ENCODE results near the gene PAX4. TPM values are rescaled to one million over a fixed set of nuclear protein-coding genes. Genes with fewer than 3 reads are reported as not detected.

Gene PAX4
- total and polyA plus RNA-seq, 2 of the 4 experiments (the other 2 are of a cell fraction): not detected

DNA sequence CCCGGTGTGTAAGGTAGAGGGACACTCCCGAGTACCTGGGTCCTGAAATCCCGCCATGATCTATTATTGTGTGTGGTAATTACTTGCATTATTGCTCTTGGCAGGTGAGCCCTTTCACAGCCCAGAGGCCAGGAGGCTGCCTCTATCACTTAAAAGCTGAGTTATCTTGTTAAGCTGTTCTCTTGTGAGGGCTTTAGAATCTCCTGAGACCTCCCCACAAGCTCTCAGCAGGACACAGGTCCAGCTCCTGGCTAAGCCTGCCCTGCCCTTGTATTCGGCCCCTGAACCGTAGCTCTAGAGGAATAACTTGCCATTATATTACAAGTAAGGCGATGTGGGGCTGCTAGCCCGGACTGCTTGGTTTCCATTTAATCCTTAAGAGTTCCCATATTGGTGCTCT is 48.0 kb upstream of the PAX4 start:
- H4K91ac ChIP-seq (ENCODE audit: insufficient read depth, low read depth, low read length): peak overlapping the region; percentile 62
- no peak for TF ChIP-seq MXI1 (IDR thresholded peaks at IDR 0.05; ENCODE audit: borderline replicate concordance, low read depth, low read length)
- no peak for TF ChIP-seq MAZ (IDR thresholded peaks at IDR 0.05; ENCODE audit: borderline replicate concordance, low read depth, low read length)
- TF ChIP-seq NFE2L2 (IDR thresholded peaks at IDR 0.05; ENCODE audit: low read depth, low read length): no peak
- TF ChIP-seq, protein P1, sequence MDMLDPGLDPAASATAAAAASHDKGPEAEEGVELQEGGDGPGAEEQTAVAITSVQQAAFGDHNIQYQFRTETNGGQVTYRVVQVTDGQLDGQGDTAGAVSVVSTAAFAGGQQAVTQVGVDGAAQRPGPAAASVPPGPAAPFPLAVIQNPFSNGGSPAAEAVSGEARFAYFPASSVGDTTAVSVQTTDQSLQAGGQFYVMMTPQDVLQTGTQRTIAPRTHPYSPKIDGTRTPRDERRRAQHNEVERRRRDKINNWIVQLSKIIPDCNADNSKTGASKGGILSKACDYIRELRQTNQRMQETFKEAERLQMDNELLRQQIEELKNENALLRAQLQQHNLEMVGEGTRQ (IDR thresholded peaks at IDR 0.05; ENCODE audit: low read depth, low read length): no peak
- TF ChIP-seq BHLHE40 (IDR thresholded peaks at IDR 0.05; ENCODE audit: low read depth, low read length): no peak
- no peak for TF ChIP-seq RCOR1 (IDR thresholded peaks at IDR 0.05; ENCODE audit: insufficient replicate concordance, low read length)
- no peak for TF ChIP-seq MAFK (IDR thresholded peaks at IDR 0.05; ENCODE audit: low read depth, low read length)
- TF ChIP-seq SMC3 (IDR thresholded peaks at IDR 0.05; ENCODE audit: low read depth, low read length): no peak
- no peak for TF ChIP-seq RAD21 (IDR thresholded peaks at IDR 0.05; ENCODE audit: low read length)
- no peaks in the 10 kb centered on the region for H3K27me3 ChIP-seq (ENCODE audit: control insufficient read depth, insufficient read depth, low read length)
- H2AK5ac ChIP-seq (ENCODE audit: low read depth, low read length): peak overlapping the region; percentile 42; the same call in 1 of the 2 replicates
- peak overlapping the region; percentile 65; the same call in 2 of the 3 replicates for H2BK15ac ChIP-seq (ENCODE audit: low read depth, low read length)
- dilution Hi-C loops (cut with HindIII; ENCODE audit: low sequenced_read_pairs, unreplicated experiment) (no loop called here), intact Hi-C loops (cut with micrococcal nuclease) (no loop called here), in situ Hi-C loops (cut with MboI; ENCODE audit: low sequenced_read_pairs) (no loop called here)
- BruUV-seq (replicated peaks): no TSS peak
- H4K5ac ChIP-seq (ENCODE audit: low read depth, low read length): no peak overlapping the region
- no peak overlapping the region for H3K4me2 ChIP-seq (ENCODE audit: low read depth, low read length)
- DNase-seq (no peak), ATAC-seq (ENCODE audit: low read depth) (no peak)
- peak overlapping the region; percentile 39; the same call in 1 of the 2 replicates for H3K23ac ChIP-seq (ENCODE audit: low read depth, low read length)
- CTCF ChIA-PET: interaction anchor here (1.0 kb wide), 1 partner anchor 11 kb away, joined by 4 read pairs; no protein-coding TSS in a partner anchor
- peak overlapping the region; percentile 54; the same call in 1 of the 2 replicates for H2BK120ac ChIP-seq (ENCODE audit: low read depth, low read length)
- no peak overlapping the region for H2AFZ ChIP-seq (replicated peaks; ENCODE audit: low read length, poor library complexity)
- peak overlapping the region; percentile 6; the same call in 1 of the 2 replicates for H3K9ac ChIP-seq (ENCODE audit: low read depth, low read length)
- H3K4ac ChIP-seq (ENCODE audit: low read depth, low read length): peak overlapping the region; percentile 72
- H3K9me3 ChIP-seq (ENCODE audit: control insufficient read depth, insufficient read depth, low read length): no peaks in the 10 kb centered on the region
- H4K8ac ChIP-seq (ENCODE audit: low read depth in 2 of 2, low read length in 2 of 2): peak overlapping the region; percentile 59 to 81
- no peak overlapping the region for H3K18ac ChIP-seq (ENCODE audit: low read depth, low read length)
- POLR2A ChIA-PET (ENCODE audit: unreplicated experiment): no interaction called here
- H3K9me1 ChIP-seq (ENCODE audit: insufficient read depth, low read length): peaks cover 12% of the 10 kb centered on the region
- peak overlapping the region; percentile 98 for H2BK5ac ChIP-seq (ENCODE audit: low read depth, low read length, poor library complexity, severe bottlenecking)
- WGBS, 2 experiments (ENCODE audit: extremely low coverage in 2 of 2, insufficient read length in 1 of 2): 80% methylated on average over 2 of the region's 7 CpGs; no CpG with 5 or more reads in 1 of the 2 experiments
- peaks cover 20 to 52% of the 10 kb centered on the region in 2 experiments for H3K79me1 ChIP-seq (ENCODE audit: low read depth in 1 of 2, low read length in 2 of 2)
- H2BK20ac ChIP-seq (ENCODE audit: low read depth, low read length): peak overlapping the region; percentile 3; the same call in 1 of the 2 replicates
- peaks cover 52% of the 10 kb centered on the region for H4K20me1 ChIP-seq (ENCODE audit: insufficient read depth, low read length)
- H3K4me1 ChIP-seq (ENCODE audit: control insufficient read depth, insufficient read depth, low read length): peaks cover 16% of the 10 kb centered on the region
- peak overlapping the region; percentile 71 for H3K27ac ChIP-seq (ENCODE audit: insufficient read depth, low read length)
- peak overlapping the region; percentile 77 for H2AK9ac ChIP-seq (replicated peaks; ENCODE audit: low read depth, low read length, poor library complexity)
- no peak overlapping the region for H3K4me3 ChIP-seq (ENCODE audit: insufficient read depth, low read depth, low read length)
- H3K14ac ChIP-seq (replicated peaks; ENCODE audit: low read depth, low read length): peak overlapping the region; percentile 83
- peaks cover 3% of the 10 kb centered on the region for H3K36me3 ChIP-seq (ENCODE audit: control insufficient read depth, insufficient read depth, low read length)
- H3K56ac ChIP-seq (ENCODE audit: extremely low read depth, insufficient read depth, low read length): no peak overlapping the region

All from IMR-90 (cell line).